HPDE6-E6E7 (cell line): ENCODE measurements around the gene MAN2A2.
"Not testable (repeated sequence)": the region's sequence is repeated elsewhere in the genome, so short reads cannot be mapped to it uniquely, and the experiment has no call there.

ENCODE experiments used
- DNase-seq: peaks from one replicate; pipeline ENCODE4 v3.0.0; 2011; ENCODE audit warnings: missing footprints; ENCODE audit errors: extremely low spot score

The MAN2A2 gene

GRCh38 chr15:90871139-90871715 is 31.9 kb upstream of the MAN2A2 start:
- DNase-seq = no peak

- no peak for DNase-seq
Measured at GRCh38 chr15:90871716-90872485, 31.2 kb upstream of the MAN2A2 start.

DNA sequence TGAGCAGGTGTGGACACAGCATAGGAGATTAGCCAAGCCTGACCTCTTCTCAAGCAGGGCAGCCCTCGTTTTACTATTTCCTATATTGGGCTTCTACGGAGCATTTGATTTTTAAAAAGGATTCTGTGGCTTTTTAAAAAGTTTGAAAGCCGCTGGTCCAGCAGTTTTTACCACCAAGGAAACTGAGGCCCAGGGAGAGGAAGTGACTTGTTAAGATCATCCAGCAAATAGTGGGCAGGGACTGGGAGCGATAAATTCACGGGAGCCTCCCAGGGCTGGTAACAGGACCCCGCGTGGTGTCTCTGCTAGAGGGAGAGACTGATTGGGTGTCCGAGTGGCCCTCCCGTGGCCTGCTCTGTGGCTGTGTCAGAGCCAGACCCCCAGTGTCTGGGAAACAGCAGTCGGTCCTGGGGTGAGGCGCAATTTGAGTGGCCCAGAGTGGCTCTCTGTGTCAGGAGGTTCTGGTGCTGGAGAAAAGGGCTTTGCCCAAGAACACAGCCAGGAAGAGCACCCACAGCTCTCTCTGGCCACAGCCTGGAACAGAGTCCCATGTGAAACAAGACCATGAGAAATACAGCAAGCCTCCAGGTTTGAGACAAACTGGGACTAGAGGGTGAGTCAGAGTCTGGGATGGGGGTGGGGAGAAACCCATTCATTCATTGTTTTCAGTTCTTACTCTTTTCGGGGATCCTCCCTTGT is 30.5 kb upstream of the MAN2A2 start:
- peak; percentile 57 for DNase-seq

DNA sequence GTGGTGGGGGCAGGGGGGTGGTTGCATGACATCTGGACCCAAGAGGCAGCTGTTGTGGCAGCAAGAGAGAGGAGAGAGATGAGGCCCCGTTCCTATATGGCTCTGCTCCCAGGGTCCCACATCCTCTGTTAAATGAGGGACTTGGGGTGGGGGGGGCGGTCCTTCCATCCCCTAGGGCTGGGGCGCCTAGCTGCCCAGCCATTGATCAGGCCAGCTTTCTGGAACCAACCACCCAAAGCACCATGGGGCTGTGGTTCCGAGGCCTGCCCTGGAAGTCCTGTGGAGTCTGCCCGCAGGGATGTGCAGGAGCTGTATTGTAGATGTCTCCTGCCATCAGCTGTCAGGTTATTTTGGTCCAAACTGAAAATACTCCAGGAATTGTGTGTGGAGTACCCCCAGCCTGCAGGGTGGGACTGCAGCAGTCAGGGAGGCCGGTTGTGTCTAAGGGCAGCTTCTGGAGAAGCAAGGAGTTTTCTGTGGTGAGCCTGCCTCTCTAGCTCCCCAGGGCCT is 29.6 kb upstream of the MAN2A2 start:
- no peak for DNase-seq

DNA sequence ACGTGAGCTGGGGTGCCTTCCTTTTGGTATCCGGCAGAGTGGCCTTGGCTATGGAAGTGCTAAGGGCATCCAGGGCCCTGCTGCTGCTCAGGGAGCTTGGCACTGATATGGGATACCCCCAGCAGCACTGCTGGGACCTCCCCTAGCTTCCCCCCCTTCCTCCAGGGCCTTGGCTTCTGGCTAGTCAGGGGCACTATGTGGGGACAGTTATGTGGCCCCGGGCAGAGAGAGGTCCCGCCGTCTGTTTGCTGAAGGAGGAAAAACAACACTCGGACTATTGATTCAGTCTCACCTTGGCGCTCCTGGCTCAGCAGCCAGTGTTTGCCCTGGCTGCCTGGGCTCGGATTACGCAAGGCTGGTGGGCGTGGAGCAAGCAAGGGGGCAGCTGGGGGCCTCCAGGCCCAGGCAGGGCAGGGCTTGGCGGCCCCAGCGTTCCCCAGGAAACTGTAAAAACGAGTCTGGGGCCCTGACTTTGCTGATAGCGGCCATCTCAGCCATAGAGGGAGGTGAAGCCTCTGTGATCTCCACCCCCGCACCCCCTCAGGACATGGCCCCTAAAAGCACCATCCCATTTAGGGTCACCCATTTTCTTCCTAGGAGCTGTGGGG is 29.0 kb upstream of the MAN2A2 start:
- DNase-seq = no peak

GRCh38 chr15:90874986-90875385 is 28.1 kb upstream of the MAN2A2 start:
- not testable (repeated sequence) for DNase-seq

GRCh38 chr15:90875549-90875981 is 27.5 kb upstream of the MAN2A2 start:
- no peak for DNase-seq

- no peak for DNase-seq
Measured at GRCh38 chr15:90876046-90876445, 27.1 kb upstream of the MAN2A2 start.

DNA sequence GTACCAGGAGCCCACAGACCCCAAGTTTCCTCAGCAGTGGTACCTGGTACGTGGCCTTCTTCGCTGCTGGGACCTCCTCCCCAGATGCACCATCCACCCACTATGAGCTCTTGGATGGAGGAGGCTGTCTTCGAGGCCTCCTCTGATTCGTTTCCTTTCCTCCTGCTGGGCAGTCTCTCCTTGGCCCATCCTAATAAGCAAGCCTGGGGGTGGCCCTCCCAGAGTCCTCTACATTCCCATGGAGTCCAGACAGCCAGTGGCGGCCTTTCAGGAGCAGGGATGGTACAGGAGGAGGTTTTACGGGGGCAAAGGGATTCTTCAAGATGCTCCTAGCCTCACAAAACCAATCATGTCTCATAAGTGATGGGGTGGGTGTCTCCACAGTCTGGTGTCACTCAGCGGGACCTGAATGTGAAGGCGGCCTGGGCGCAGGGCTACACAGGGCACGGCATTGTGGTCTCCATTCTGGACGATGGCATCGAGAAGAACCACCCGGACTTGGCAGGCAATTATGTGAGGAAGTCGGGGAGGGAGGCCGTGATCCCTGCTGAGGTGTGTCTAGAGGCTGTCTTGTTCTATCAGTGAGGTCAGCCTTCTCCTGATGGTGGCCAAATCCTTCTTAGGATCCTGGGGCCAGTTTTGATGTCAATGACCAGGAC is 26.5 kb upstream of the MAN2A2 start:
- no peak for DNase-seq

DNA sequence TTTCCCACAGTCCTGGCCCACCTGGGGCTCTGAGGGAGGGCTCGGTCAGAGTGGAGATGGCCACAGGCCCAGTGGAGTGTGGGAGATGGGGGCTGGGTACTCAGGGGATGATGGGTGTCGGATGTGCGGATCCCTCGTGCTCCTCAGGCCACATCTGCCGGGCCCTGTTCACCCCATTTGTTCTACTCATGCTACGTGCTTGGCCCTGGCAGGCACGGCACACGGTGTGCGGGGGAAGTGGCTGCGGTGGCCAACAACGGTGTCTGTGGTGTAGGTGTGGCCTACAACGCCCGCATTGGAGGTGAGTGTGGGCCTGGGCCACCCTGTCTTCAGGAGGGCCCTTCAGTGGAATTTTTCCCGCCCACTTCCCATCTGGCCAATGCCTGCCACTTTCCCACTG is 25.8 kb upstream of the MAN2A2 start:
- no peak for DNase-seq

- DNase-seq = no peak
Measured at GRCh38 chr15:90877996-90878395, 25.1 kb upstream of the MAN2A2 start.

DNA sequence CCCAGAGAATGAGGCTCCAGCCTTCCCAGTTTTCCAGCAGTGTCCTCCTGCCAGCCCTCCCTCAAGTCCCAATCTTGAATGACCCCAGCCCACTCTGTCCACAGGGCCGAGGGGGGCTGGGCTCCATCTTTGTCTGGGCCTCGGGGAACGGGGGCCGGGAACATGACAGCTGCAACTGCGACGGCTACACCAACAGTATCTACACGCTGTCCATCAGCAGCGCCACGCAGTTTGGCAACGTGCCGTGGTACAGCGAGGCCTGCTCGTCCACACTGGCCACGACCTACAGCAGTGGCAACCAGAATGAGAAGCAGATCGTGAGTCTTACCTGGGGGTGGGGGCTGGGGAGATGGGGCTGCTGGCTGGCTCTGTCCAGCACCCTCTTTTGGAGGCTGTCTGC is 24.4 kb upstream of the MAN2A2 start:
- no peak for DNase-seq

DNA sequence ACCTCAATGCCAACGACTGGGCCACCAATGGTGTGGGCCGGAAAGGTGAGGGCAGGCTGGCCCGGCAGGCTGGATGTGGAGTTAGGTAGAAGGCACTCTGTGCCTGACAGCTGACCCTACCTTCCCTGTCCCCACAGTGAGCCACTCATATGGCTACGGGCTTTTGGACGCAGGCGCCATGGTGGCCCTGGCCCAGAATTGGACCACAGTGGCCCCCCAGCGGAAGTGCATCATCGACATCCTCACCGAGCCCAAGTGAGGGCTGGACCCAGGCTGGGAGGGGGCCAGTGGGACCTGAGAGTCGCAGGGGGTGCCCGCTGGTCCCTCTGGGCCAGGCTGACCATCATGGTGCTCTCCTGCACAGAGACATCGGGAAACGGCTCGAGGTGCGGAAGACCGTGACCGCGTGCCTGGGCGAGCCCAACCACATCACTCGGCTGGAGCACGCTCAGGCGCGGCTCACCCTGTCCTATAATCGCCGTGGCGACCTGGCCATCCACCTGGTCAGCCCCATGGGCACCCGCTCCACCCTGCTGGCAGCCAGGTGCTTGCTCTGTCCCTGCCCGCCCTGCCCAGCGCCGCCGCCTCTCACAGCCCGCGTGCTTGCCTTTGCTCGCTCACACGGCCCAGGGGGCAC is 23.3 kb upstream of the MAN2A2 start:
- no peak for DNase-seq

GRCh38 chr15:90880381-90881145 is 22.5 kb upstream of the MAN2A2 start:
- DNase-seq = no peak

GRCh38 chr15:90881181-90881977 is 21.7 kb upstream of the MAN2A2 start:
- no peak for DNase-seq

DNA sequence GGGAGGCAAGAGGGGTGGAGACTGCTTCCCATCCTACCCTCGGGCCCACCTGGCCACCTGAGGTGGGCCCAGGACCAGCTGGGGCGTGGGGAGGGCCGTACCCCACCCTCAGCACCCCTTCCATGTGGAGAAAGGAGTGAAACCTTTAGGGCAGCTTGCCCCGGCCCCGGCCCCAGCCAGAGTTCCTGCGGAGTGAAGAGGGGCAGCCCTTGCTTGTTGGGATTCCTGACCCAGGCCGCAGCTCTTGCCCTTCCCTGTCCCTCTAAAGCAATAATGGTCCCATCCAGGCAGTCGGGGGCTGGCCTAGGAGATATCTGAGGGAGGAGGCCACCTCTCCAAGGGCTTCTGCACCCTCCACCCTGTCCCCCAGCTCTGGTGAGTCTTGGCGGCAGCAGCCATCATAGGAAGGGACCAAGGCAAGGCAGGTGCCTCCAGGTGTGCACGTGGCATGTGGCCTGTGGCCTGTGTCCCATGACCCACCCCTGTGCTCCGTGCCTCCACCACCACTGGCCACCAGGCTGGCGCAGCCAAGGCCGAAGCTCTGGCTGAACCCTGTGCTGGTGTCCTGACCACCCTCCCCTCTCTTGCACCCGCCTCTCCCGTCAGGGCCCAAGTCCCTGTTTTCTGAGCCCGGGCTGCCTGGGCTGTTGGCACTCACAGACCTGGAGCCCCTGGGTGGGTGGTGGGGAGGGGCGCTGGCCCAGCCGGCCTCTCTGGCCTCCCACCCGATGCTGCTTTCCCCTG is 21.0 kb upstream of the MAN2A2 start:
- DNase-seq = no peak

GRCh38 chr15:90882781-90883525 is 20.1 kb upstream of the MAN2A2 start:
- DNase-seq = no peak

- no peak for DNase-seq
Measured at GRCh38 chr15:90883526-90883975, 19.6 kb upstream of the MAN2A2 start.
